Skeletal muscle satellite cell (primary cell): ENCODE results near the gene CDK19. TPM values are rescaled to one million over a fixed set of nuclear protein-coding genes. Genes with fewer than 3 reads are reported as not detected.
"Not testable (repeated sequence)": the region's sequence is repeated elsewhere in the genome, so short reads cannot be mapped to it uniquely, and the experiment has no call there.

Experiments
- H3K27me3 ChIP-seq: 2 replicates; pipeline ENCODE4 v1.7.0; 2013; ENCODE audit warnings: low read length; ENCODE audit not compliant: control insufficient read depth, insufficient read depth
- H3K36me3 ChIP-seq: 2 replicates; pipeline ENCODE4 v1.7.0; 2013; ENCODE audit warnings: mild to moderate bottlenecking, control low read depth, low read length; ENCODE audit not compliant: insufficient read depth
- H3K4me1 ChIP-seq: 2 replicates; pipeline ENCODE4 v1.7.0; 2013; ENCODE audit warnings: low read length; ENCODE audit not compliant: control insufficient read depth, insufficient read depth
- H3K4me2 ChIP-seq: 2 replicates; pipeline ENCODE4 v1.7.0; 2013; ENCODE audit warnings: mild to moderate bottlenecking, low read length
- H3K4me3 ChIP-seq: 2 replicates; pipeline ENCODE4 v1.7.0; 2013; ENCODE audit warnings: low read length
- H3K9ac ChIP-seq: 2 replicates; pipeline ENCODE4 v1.7.0; 2013; ENCODE audit warnings: mild to moderate bottlenecking, low read depth, low read length, moderate library complexity
- H3K9me3 ChIP-seq: replicated peaks from 2 replicates; pipeline ENCODE4 v1.7.0; 2013; ENCODE audit warnings: mild to moderate bottlenecking, control low read depth, low read length
- total RNA-seq: library from RNA; depleted of rRNA; stranded (reverse); fragments of >200 nt; gene quantifications from 2 replicates; pipeline ENCODE4 v1.2.3, GENCODE V29; 2012; rRNA removed

The CDK19 gene
- 6.1 and 6.8 TPM in 2 replicates for total RNA-seq

DNA sequence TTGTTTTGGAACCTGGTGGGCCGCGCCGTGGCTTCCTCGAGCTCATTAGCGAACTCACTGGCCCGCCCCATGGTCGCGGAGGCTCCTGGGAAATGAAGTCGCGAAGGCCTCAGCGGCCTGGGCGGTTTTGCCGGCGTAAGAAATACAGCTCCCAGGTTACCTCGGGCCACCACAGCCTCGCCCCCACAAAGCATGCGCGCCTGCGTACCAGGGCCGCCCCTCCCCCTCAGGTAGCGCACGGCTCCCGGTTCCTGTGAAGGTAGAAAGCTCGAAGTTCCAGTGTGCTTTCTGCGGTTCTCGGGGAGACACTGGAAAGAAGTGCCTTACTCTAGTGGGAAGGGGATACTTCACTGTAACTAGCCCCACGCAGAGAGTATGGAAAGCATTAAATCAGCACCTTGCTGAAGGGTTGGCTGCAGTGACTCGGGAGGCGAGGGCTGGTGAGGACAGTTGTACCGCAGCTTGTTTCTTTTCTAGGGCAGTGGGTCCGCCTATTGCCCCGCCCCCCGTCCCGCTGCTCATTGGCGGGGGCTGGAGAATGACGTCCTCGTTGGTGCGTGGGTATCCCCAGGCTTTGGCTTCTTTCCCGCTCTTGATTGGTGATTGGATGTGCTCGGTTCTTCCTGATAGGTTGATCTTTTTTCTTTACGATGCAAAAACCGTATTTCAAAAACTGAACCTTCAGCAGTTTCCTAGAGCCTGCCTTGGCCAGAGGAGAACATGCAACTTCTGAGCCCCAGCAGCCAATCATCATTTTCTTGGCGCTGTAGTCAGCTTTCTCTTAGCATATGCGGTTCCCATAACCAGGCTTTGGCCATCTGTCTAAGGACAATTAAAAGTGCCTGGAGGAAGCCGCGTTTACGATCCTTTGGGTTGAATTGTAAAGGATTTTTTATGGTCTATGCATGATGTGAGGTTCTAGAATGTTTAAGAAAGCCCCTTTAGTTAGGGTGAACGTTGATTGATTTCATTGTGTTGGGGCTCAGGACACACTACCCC lies at the start of gene CDK19:
Gene CDK19 (minus strand): TSS at position 59 of the 999 bp plus-strand sequence. CDS start 333 bp downstream, outside the sequence.
- Histone ChIP-seq H3K4me2 (peak within 1 kb of the TSS; percentile 94), H3K9me3 (no peaks in the 10 kb centered on the region), H3K27me3 (no peaks in the 10 kb centered on the region), H3K4me3 (peak within 1 kb of the TSS; percentile 86), H3K9ac (peak within 1 kb of the TSS; percentile 88), H3K36me3 (no peaks in the 10 kb centered on the region), H3K4me1 (peaks cover 24% of the 10 kb centered on the region)

DNA sequence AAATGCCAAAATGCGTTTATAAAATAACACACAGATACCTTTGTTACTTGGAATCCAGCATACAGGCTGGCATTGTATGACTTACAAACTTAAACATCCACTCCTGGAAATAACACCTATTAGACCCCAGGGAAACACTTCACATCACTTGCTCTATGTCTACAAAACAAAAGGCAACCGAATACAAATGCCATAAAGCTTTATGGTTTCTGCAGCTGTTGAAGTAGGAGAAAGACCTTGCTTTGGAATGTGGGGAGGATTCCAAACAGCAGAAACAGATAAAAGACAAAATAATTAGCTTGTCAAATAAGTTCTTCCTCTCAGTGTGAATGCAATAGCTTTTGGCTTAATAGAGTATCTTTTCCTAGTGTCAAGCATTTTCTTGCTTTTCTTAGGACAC lies 49.6 kb upstream of the CDK19 start:
- no peaks in the 10 kb centered on the region for H3K36me3 ChIP-seq
- H3K4me2 ChIP-seq, result no peak overlapping the region
- no peaks in the 10 kb centered on the region for H3K4me1 ChIP-seq
- no peaks in the 10 kb centered on the region for H3K27me3 ChIP-seq
- no peaks in the 10 kb centered on the region for H3K9me3 ChIP-seq
- H3K9ac ChIP-seq, result no peak overlapping the region
- H3K4me3 ChIP-seq, result no peak overlapping the region

DNA sequence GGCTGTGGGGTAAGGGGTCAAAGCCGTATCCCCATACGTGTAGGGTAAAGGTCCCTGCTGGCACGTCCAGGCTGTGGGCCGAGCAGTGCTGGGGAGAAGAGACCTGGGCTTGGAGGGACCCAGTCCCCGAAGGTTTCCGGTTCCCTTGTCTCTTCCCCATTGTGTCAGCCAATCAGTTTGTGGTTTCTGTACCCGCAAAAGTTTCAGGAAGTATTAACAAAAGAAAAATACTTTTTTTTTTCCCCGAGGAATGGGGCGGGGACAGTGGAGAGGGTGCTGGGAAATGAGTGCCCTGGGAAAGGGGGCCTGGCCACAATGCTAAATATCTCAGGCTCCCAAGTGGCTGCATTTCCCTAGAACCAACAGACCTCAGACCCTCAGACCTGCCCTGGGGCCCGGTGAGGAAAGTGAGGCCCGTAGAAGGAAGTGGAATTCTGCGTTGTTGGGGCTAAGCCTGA lies 44.1 kb upstream of the CDK19 start:
- H3K27me3 ChIP-seq, result no peaks in the 10 kb centered on the region
- H3K9ac ChIP-seq, result no peak overlapping the region
- H3K4me3 ChIP-seq, result no peak overlapping the region
- no peaks in the 10 kb centered on the region for H3K36me3 ChIP-seq
- H3K9me3 ChIP-seq, result no peaks in the 10 kb centered on the region
- no peak overlapping the region for H3K4me2 ChIP-seq
- no peaks in the 10 kb centered on the region for H3K4me1 ChIP-seq

DNA sequence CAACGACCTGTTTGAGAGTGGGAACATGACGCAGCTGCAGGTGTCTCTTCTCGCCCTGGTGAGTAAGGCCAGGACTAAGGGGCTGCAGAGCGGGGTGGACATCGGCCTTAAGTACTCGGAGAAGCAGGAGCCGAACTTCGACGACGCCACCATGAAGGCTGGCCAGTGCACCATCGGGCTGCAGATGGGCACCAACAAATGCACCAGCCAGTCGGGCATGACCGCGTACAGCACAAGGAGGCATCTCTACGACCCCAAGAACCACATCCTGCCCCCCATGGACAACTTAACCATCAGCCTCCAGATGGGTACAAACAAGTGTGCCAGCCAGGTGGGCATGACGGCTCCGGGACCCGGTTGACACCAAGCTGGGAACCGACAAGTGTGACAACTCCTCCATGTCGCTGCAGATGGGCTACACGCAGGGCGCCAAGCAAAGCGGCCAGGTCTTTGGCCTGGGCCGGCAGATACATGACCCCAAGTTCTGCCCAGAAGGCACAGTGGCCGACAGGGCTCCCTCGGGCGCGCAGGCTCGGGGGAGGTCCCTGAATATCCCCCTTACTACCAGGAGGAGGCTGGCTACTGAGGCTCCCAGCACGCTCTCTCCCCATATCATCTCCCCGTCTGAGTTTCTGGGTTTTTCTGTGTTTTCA lies 43.4 kb upstream of the CDK19 start:
- no peaks in the 10 kb centered on the region for H3K9me3 ChIP-seq
- no peak overlapping the region for H3K4me3 ChIP-seq
- H3K4me2 ChIP-seq, result no peak overlapping the region
- H3K9ac ChIP-seq, result no peak overlapping the region
- H3K4me1 ChIP-seq, result no peaks in the 10 kb centered on the region
- no peaks in the 10 kb centered on the region for H3K36me3 ChIP-seq
- H3K27me3 ChIP-seq, result no peaks in the 10 kb centered on the region

DNA sequence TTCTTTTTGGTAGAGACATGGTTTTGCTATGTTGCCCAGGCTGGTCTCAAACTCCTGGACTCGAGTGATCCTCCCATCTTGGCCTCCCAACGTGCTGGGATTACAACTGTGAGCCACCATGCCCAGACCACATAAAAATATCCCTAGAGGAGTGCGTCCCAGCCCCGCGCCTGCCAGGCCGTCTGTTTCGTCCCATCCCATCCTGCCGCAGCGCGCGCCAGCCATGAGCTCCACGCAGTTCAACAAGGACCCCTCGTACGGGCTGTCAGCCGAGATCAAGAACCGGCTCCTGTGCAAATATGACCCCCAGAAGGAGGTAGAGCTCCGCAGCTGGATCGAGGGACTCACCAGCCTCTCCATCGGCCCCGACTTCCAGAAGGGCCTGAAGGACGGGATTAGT lies 42.7 kb upstream of the CDK19 start:
- H3K36me3 ChIP-seq, result no peaks in the 10 kb centered on the region

DNA sequence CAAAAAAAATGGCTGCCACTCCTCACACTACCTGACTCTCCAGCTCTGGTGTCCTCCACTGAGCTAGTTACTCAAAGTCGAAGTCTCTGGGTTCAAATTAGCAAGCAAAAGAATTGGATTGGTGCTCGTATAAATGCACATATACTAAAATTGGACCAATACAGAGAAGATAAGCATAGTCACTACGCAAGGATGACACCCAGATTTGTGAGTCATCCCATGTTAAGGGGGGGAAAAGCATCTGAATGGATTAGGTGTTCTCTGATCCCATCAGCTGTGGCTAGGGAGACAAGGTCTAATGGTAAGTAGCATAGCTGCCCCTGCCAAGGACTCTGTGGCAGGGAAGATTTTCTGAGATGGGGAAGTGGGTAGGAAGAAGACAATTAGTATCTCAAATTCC lies 41.0 kb upstream of the CDK19 start:
- Histone ChIP-seq H3K27me3 (no peaks in the 10 kb centered on the region), H3K9ac (no peak overlapping the region), H3K4me2 (no peak overlapping the region), H3K9me3 (no peaks in the 10 kb centered on the region), H3K4me3 (no peak overlapping the region), H3K4me1 (no peaks in the 10 kb centered on the region), H3K36me3 (no peaks in the 10 kb centered on the region)

More for the DNA sequence above, 42.7 kb upstream of the CDK19 start:
- H3K4me2 ChIP-seq, result no peak overlapping the region
- no peaks in the 10 kb centered on the region for H3K9me3 ChIP-seq
- H3K27me3 ChIP-seq, result no peaks in the 10 kb centered on the region
- no peak overlapping the region for H3K9ac ChIP-seq
- H3K4me3 ChIP-seq, result no peak overlapping the region
- no peaks in the 10 kb centered on the region for H3K4me1 ChIP-seq

DNA sequence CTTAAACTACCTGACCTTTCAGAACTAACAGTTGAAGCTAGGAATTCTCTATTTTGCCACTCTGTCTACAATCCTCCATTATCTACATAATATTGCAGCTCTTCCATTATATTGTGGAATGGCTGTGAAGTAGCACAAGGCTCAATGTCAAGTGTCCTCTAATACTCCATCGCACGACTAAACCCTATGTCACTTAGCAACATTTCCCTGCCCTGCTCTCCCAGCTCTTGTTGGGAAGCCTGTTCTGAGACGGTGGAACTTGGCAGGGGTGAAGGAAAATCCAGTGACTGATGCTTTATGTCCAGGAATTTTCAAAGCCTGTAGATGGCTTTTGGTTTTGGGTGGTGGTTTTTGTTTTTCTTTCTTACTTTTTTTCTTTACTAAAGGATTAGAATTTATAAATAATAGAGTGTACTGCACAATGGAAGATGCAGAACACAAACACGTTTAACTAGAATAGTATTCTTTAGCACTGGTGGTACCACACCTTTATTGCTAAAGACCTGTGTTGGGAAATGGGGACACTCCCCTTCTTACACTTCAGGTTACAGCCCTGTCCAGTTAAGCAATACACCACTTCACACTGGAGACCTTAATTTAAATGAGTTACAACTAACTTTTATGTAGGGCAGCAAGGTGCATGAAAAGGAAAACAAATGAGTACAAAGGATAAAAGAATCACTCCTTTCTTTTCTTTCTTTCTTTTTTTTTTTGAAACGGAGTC lies 38.6 kb upstream of the CDK19 start:
- H3K27me3 ChIP-seq, result no peaks in the 10 kb centered on the region

DNA sequence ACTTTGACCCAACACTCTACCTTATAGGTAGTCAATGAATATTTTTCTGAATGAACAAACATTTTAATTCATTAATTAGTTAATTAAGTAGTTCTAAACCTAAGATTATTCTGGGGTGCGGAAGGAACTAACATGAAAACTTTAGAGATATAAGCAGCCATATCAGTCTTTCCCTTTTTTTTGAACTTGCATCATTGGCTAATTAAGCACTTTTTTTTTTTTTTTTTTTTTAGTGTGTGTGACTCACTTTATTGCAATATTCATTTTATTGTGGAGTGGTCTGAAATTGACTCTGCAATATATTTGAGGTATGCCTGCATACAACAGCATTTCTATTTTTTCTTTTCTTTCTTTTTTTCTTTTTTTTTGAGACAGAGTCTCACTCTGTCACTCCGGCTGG lies 37.5 kb upstream of the CDK19 start:
- Histone ChIP-seq H3K9me3 (no peaks in the 10 kb centered on the region), H3K4me3 (no peak overlapping the region), H3K4me1 (no peaks in the 10 kb centered on the region), H3K4me2 (no peak overlapping the region), H3K36me3 (no peaks in the 10 kb centered on the region), H3K9ac (no peak overlapping the region), H3K27me3 (no peaks in the 10 kb centered on the region)

More for the DNA sequence above, 38.6 kb upstream of the CDK19 start:
- Histone ChIP-seq H3K4me2 (no peak overlapping the region), H3K36me3 (no peaks in the 10 kb centered on the region), H3K4me1 (no peaks in the 10 kb centered on the region), H3K9me3 (no peaks in the 10 kb centered on the region), H3K9ac (no peak overlapping the region), H3K4me3 (no peak overlapping the region)

DNA sequence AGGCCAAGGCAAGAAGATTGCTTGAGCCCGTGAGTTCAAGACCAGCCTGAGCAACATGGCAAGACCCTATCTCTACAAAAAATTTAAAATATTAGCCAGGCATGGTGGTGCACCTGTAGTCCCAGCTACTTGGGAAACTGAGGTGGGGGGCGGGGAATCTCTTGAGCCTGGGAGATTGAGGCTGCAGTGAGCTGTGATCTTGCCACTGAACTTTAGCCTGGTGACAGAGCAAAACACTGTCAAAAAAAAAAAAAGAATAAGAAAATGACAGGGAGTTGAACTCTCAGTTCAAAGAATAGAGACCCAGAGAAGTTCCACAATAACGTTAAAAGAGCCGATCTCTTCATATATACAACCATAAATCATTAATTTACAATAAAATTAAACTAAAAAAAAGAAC lies 34.5 kb upstream of the CDK19 start:
- Histone ChIP-seq H3K27me3 (no peaks in the 10 kb centered on the region), H3K4me2 (no peak overlapping the region), H3K4me1 (no peaks in the 10 kb centered on the region), H3K36me3 (no peaks in the 10 kb centered on the region), H3K9me3 (no peaks in the 10 kb centered on the region), H3K4me3 (no peak overlapping the region), H3K9ac (no peak overlapping the region)

DNA sequence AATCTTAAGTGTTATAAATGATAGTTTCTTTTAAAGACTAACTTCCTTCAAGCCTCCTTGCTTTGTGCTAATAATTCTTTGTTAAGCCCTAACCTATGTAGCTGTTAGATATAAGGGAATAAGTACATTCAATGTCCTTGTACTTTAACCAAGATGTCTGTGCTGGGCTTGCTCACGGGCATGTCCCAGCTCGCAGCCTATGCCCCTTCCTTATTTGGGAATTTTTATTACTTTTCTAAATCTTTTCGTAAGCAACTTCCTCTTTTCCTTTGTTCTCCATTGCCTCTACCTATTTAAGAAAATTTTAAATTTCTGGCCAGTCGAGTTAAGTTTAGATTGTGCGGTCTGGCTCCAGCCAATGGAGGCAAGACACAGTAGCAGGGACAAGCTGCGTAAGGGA lies 26.0 kb upstream of the CDK19 start:
- no peak overlapping the region for H3K4me2 ChIP-seq
- H3K36me3 ChIP-seq, result no peaks in the 10 kb centered on the region
- H3K9ac ChIP-seq, result no peak overlapping the region
- H3K4me1 ChIP-seq, result no peaks in the 10 kb centered on the region
- no peak overlapping the region for H3K4me3 ChIP-seq
- H3K27me3 ChIP-seq, result no peaks in the 10 kb centered on the region
- H3K9me3 ChIP-seq, result no peaks in the 10 kb centered on the region

DNA sequence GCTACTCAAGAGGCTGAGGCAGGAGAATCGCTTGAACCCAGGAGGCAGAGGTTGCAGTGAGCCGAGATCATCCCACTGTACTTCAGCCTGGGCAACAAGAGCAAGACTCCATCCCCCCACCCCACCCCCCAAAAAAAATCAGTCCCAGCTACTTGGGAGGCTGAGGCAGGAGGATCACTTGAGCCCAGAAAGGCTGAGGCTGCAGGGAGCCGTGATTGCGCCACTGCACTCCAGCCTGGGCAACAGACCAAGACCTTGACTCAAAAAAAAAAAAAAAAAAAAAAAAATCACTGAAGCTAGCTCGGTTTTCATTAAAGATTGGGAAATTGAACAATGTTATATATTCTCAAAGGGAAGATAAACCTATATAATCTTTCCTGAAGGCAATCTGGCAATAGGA lies 20.5 kb upstream of the CDK19 start:
- not testable (repeated sequence) for H3K4me3 ChIP-seq, H3K4me2 ChIP-seq, H3K9me3 ChIP-seq, H3K9ac ChIP-seq, H3K4me1 ChIP-seq, H3K36me3 ChIP-seq, H3K27me3 ChIP-seq
